ENCODE results near the gene PDE4D.

DNA sequence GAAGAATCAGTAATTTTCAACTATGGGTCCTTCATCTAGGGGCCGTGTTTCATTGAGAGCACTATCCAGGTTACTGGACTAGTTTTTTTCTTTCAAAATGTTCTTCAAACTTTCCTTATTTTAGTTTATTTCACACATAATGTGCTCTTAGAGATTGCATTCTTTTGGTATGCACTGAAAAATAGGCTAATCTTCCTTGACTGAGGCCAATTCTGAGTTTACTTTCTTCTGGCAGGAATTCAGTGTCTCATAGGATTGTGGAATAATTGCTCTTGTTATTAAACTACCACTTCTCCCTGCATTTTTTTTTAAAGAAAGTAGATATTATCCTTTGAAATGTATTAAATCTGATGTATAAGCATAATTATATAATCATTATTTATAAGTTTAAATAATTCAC, 686.1 kb downstream of the PDE4D start:
- TF ChIP-seq CTCF (IDR thresholded peaks at IDR 0.05) (no peak), EZH2 (IDR thresholded peaks at IDR 0.05; ENCODE audit: borderline replicate concordance, insufficient read depth, low read depth, low read length, poor library complexity, severe bottlenecking) (no peak)
